Upper lobe of right lung (tissue), 1 donor: Measurements from ENCODE around the gene DENND5B. TPM values are rescaled to one million over a fixed set of nuclear protein-coding genes. Genes with fewer than 3 reads are reported as not detected.

Source experiments
- ATAC-seq: fragments of 200-7000 bp; cut with Tn5 transposase; one replicate; pipeline ENCODE4 v1.9.1; 2020; ENCODE audit warnings: mild to moderate bottlenecking, moderate library complexity
- DNase-seq: peaks from one replicate; pipeline ENCODE4 v3.0.0-alpha.2; 2020
- H3K27ac ChIP-seq: fragments of 200-600 bp; one replicate; pipeline ENCODE4 v1.8.0; 2022
- H3K27me3 ChIP-seq: fragments of 200-600 bp; one replicate; pipeline ENCODE4 v1.8.0; 2022; ENCODE audit warnings: mild to moderate bottlenecking
- H3K36me3 ChIP-seq: fragments of 200-600 bp; one replicate; pipeline ENCODE4 v1.8.0; 2022
- H3K4me1 ChIP-seq: fragments of 200-600 bp; one replicate; pipeline ENCODE4 v1.8.0; 2022
- H3K4me3 ChIP-seq: fragments of 200-600 bp; one replicate; pipeline ENCODE4 v1.8.0; 2022; ENCODE audit warnings: mild to moderate bottlenecking
- H3K9me3 ChIP-seq: fragments of 200-600 bp; one replicate; pipeline ENCODE4 v1.8.0; 2022
- CTCF ChIP-seq: fragments of 200-600 bp; IDR thresholded peaks from one replicate; pipeline ENCODE4 v1.8.0; 2022; ENCODE audit warnings: antibody characterized with exemption
- intact Hi-C: fragments of 100-400 bp; cut with DNase I; formaldehyde crosslinking; loops from one replicate; pipeline ENCODE4 v1.11.0; 2022
- total RNA-seq: library from RNA; stranded (reverse); fragmentation: NEBNext Ultra II Directional; extraction: Animal tissue kit (Norgen Biotek cat#: 25700); gene quantifications from one replicate; pipeline ENCODE4 v1.2.1, GENCODE V29; 2021
- donor health status: DM: no; HTN: yes; CAD: no; lungs with severe emphysema.

Gene DENND5B
- total RNA-seq, 1 donor from 2014 or later, result 7.5 TPM

- Histone ChIP-seq H3K36me3 (no peaks in the 10 kb centered on the region), H3K27ac (no peak overlapping the region), H3K27me3 (no peaks in the 10 kb centered on the region), H3K9me3 (no peaks in the 10 kb centered on the region), H3K4me3 (no peak overlapping the region), H3K4me1 (no peaks in the 10 kb centered on the region)
- no peak for TF ChIP-seq CTCF
- ATAC-seq (no peak), DNase-seq (no peak)
- intact Hi-C loops, result no loop called here
Measured at GRCh38 chr12:31518680-31519227, 72.2 kb downstream of the DENND5B start.

- H3K4me3 ChIP-seq, result no peak overlapping the region
- H3K27me3 ChIP-seq, result no peaks in the 10 kb centered on the region
- intact Hi-C loops, result no loop called here
- ATAC-seq, result no peak
- no peak for TF ChIP-seq CTCF
- no peaks in the 10 kb centered on the region for H3K9me3 ChIP-seq
- H3K4me1 ChIP-seq, result no peaks in the 10 kb centered on the region
- no peak for DNase-seq
- no peak overlapping the region for H3K27ac ChIP-seq
- no peaks in the 10 kb centered on the region for H3K36me3 ChIP-seq
Measured at GRCh38 chr12:31517994-31518393, 72.9 kb downstream of the DENND5B start.

GRCh38 chr12:31516702-31517101 lies 74.2 kb downstream of the DENND5B start:
- ATAC-seq (no peak), DNase-seq (no peak)
- intact Hi-C loops, result no loop called here
- H3K36me3 ChIP-seq, result no peaks in the 10 kb centered on the region
- H3K4me1 ChIP-seq, result no peaks in the 10 kb centered on the region
- H3K27me3 ChIP-seq, result no peaks in the 10 kb centered on the region
- H3K4me3 ChIP-seq, result no peak overlapping the region
- no peaks in the 10 kb centered on the region for H3K9me3 ChIP-seq
- H3K27ac ChIP-seq, result no peak overlapping the region
- TF ChIP-seq CTCF, result no peak

GRCh38 chr12:31514912-31515311 lies 76.0 kb downstream of the DENND5B start:
- no peak overlapping the region for H3K27ac ChIP-seq
- H3K9me3 ChIP-seq, result no peaks in the 10 kb centered on the region
- ATAC-seq (no peak), DNase-seq (no peak)
- no peak for TF ChIP-seq CTCF
- H3K4me3 ChIP-seq, result no peak overlapping the region
- H3K27me3 ChIP-seq, result no peaks in the 10 kb centered on the region
- intact Hi-C loops, result no loop called here
- no peaks in the 10 kb centered on the region for H3K36me3 ChIP-seq
- no peaks in the 10 kb centered on the region for H3K4me1 ChIP-seq

GRCh38 chr12:31510034-31510433 lies 80.9 kb downstream of the DENND5B start:
- Histone ChIP-seq H3K27ac (no peak overlapping the region), H3K9me3 (no peaks in the 10 kb centered on the region), H3K4me3 (no peak overlapping the region), H3K36me3 (no peaks in the 10 kb centered on the region), H3K27me3 (no peaks in the 10 kb centered on the region), H3K4me1 (no peaks in the 10 kb centered on the region)
- no peak for TF ChIP-seq CTCF
- intact Hi-C loops, result no loop called here
- ATAC-seq (no peak), DNase-seq (no peak)
